GM06990 (cell line): ENCODE results near the gene CREG2.

Experiments
- DNase-seq: peaks from one replicate; pipeline ENCODE4 v3.0.0-alpha.2; 2011; ENCODE audit not compliant: insufficient read length; ENCODE audit errors: extremely low read depth
- H3K27me3 ChIP-seq: replicated peaks from 2 replicates; pipeline ENCODE4 v1.6.0; 2011; ENCODE audit warnings: low read length; ENCODE audit not compliant: control insufficient read depth, insufficient read depth
- H3K36me3 ChIP-seq: 2 replicates; pipeline ENCODE4 v1.5.1; 2011; ENCODE audit warnings: low read length; ENCODE audit not compliant: control insufficient read depth, insufficient read depth
- H3K4me3 ChIP-seq: replicated peaks from 2 replicates; pipeline ENCODE4 v1.5.1; 2011; ENCODE audit warnings: low read depth, mild to moderate bottlenecking, control low read depth, low read length
- TF ChIP-seq, protein P1 (sequence below): IDR thresholded peaks from 2 replicates; pipeline ENCODE4 v1.5.1; 2011; ENCODE audit warnings: low read length, control low read depth, mild to moderate bottlenecking, inconsistent platforms; ENCODE audit not compliant: insufficient read depth, poor library complexity, severe bottlenecking

CREG2 gene

GRCh38 chr2:101408925-101409324 lies 21.6 kb upstream of the CREG2 start:
- DNase-seq = no peak
- H3K4me3 ChIP-seq = no peak overlapping the region
- TF ChIP-seq, protein P1, sequence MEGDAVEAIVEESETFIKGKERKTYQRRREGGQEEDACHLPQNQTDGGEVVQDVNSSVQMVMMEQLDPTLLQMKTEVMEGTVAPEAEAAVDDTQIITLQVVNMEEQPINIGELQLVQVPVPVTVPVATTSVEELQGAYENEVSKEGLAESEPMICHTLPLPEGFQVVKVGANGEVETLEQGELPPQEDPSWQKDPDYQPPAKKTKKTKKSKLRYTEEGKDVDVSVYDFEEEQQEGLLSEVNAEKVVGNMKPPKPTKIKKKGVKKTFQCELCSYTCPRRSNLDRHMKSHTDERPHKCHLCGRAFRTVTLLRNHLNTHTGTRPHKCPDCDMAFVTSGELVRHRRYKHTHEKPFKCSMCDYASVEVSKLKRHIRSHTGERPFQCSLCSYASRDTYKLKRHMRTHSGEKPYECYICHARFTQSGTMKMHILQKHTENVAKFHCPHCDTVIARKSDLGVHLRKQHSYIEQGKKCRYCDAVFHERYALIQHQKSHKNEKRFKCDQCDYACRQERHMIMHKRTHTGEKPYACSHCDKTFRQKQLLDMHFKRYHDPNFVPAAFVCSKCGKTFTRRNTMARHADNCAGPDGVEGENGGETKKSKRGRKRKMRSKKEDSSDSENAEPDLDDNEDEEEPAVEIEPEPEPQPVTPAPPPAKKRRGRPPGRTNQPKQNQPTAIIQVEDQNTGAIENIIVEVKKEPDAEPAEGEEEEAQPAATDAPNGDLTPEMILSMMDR = no peak
- H3K27me3 ChIP-seq = no peaks in the 10 kb centered on the region; the same call in 1 of the 2 replicates
- no peaks in the 10 kb centered on the region for H3K36me3 ChIP-seq

DNA sequence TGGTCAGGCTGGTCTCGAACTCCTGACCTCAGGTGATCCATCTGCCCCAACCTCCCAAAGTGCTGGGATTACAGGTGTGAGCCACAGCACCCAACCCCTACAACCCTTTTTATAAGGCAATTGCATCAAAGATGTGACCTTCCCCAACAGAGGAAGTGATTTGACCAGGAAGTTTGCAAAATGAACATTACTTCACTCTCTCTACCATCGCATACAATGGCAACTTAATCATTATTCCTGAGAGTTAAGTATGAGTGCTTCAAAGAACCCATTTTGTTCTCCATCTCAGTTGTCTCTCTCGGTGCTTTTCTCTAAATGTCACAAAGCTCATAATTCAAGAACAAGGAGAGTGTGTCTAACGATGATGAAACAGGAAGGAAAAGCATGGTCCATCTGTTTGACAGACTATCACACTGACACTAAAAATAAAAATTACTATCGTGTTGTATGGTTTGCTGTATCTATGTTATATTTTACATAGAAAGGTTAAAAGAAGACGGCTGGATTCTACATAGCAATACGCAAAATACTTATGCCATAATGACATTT lies 18.1 kb upstream of the CREG2 start:
- no peaks in the 10 kb centered on the region for H3K36me3 ChIP-seq
- H3K27me3 ChIP-seq = peaks cover 3% of the 10 kb centered on the region
- H3K4me3 ChIP-seq = no peak overlapping the region
- TF ChIP-seq, protein P1 = no peak
- no peak for DNase-seq

DNA sequence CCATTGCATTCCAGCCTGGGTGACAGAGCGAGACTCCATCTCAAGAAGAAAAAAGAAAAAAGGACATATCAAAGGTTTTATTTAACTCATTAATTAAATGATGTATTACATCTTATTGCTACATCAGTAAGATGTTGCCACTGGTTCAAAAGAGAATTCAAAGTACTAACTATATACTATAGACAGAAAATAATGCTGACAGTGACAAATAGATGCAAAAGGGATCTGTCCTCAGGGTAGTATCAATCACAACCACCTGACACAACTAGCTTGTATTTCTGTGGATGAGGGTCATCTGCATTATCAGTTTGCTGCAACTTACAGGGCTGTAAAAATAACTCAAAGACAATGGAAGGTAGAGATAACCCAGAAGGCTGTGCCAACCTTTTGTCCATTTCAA lies 16.4 kb upstream of the CREG2 start:
- TF ChIP-seq, protein P1 = no peak
- no peaks in the 10 kb centered on the region for H3K36me3 ChIP-seq
- no peak for DNase-seq
- peaks cover 3% of the 10 kb centered on the region for H3K27me3 ChIP-seq
- no peak overlapping the region for H3K4me3 ChIP-seq

DNA sequence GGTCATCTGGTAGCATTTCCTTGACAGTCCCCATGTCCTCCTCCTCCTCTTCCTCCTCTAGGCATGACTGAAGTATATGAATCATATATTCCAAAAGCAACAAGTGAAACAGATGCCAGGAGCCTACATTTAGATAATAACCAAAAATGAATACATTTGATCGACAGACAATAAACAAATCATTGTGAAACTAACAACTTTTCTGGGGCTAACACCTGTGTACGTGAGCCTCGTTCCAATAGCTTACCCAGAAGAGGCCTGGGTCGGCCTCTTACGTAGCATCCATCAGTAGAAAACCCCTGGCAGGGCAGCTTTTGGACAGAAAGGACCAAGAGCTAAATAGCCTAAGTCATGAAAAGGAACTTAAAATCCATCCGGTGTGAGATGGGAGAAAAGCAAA lies 15.3 kb upstream of the CREG2 start:
- TF ChIP-seq, protein P1 = no peak
- H3K27me3 ChIP-seq = peaks cover 3% of the 10 kb centered on the region
- DNase-seq = no peak
- H3K36me3 ChIP-seq = no peaks in the 10 kb centered on the region
- no peak overlapping the region for H3K4me3 ChIP-seq

DNA sequence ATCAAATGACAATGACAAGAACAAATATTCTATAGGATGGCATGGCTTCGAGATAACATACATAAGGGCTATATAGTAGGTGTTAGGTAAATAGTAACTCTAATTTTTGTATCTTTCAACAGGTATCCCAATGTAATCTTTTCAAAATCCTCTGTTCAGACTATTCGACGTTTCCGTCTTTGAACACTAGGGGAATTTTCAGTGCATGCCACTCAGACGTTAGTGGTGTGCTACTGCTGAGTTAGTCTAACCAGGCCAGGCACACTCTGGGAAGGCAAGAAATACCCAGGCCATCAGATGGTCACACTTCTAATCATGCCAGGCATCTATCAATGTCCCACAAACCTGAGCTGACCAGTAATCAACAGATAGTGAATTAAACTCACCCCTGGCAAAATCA lies 14.6 kb upstream of the CREG2 start:
- Histone ChIP-seq H3K36me3 (no peaks in the 10 kb centered on the region), H3K4me3 (no peak overlapping the region), H3K27me3 (peaks cover 3% of the 10 kb centered on the region)
- TF ChIP-seq, protein P1 = peak; percentile 35
- no peak for DNase-seq

GRCh38 chr2:101401326-101401665 lies 14.0 kb upstream of the CREG2 start:
- Histone ChIP-seq H3K27me3 (peaks cover 3% of the 10 kb centered on the region), H3K4me3 (no peak overlapping the region), H3K36me3 (no peaks in the 10 kb centered on the region)
- no peak for DNase-seq
- TF ChIP-seq, protein P1 = no peak
